HEK293T (cell line): ENCODE data around the gene ALLC.

Experiments
- ARNT ChIP-seq: fragments of 450-650 bp; IDR thresholded peaks from 2 replicates; pipeline ENCODE4 v1.6.1; 2017; ENCODE audit warnings: mild to moderate bottlenecking
- BHLHE40 ChIP-seq: fragments of 450-650 bp; IDR thresholded peaks from 2 replicates; pipeline ENCODE4 v1.6.1; 2016; ENCODE audit warnings: mild to moderate bottlenecking, moderate library complexity, borderline replicate concordance
- FOXA1 ChIP-seq: fragments of 450-650 bp; IDR thresholded peaks from 2 replicates; pipeline ENCODE4 v1.6.1; 2016; ENCODE audit warnings: mild to moderate bottlenecking
- FOXK2 ChIP-seq: fragments of 450-650 bp; IDR thresholded peaks from 2 replicates; pipeline ENCODE4 v1.6.1; 2016; ENCODE audit warnings: mild to moderate bottlenecking
- FOXM1 ChIP-seq: fragments of 450-650 bp; IDR thresholded peaks from 2 replicates; pipeline ENCODE4 v1.6.1; 2017; ENCODE audit warnings: mild to moderate bottlenecking, borderline replicate concordance
- HDGF ChIP-seq: fragments of 450-650 bp; IDR thresholded peaks from 2 replicates; pipeline ENCODE4 v1.6.1; 2017; ENCODE audit warnings: antibody characterized with exemption, borderline replicate concordance
- L3MBTL2 ChIP-seq: fragments of 450-650 bp; conservative IDR thresholded peaks from 2 replicates; pipeline ENCODE4 v1.6.1; 2016; ENCODE audit warnings: mild to moderate bottlenecking
- LEF1 ChIP-seq: fragments of 450-650 bp; IDR thresholded peaks from 2 replicates; pipeline ENCODE4 v1.6.1; 2017; ENCODE audit warnings: mild to moderate bottlenecking, borderline replicate concordance
- NFRKB ChIP-seq: fragments of 450-650 bp; IDR thresholded peaks from 2 replicates; pipeline ENCODE4 v1.6.1; 2016; ENCODE audit warnings: mild to moderate bottlenecking, moderate library complexity
- PKNOX1 ChIP-seq: fragments of 450-650 bp; IDR thresholded peaks from 2 replicates; pipeline ENCODE4 v1.6.1; 2016
- SP1 ChIP-seq: fragments of 450-650 bp; IDR thresholded peaks from 2 replicates; pipeline ENCODE4 v1.6.1; 2017
- SUZ12 ChIP-seq: fragments of 450-650 bp; IDR thresholded peaks from 2 replicates; pipeline ENCODE4 v1.6.1; 2016; ENCODE audit warnings: mild to moderate bottlenecking
- TARDBP ChIP-seq: fragments of 450-650 bp; IDR thresholded peaks from 2 replicates; pipeline ENCODE4 v1.6.1; 2016
- ZNF384 ChIP-seq: fragments of 450-650 bp; IDR thresholded peaks from 2 replicates; pipeline ENCODE4 v1.6.1; 2016

- TF ChIP-seq FOXM1 (no peak), BHLHE40 (no peak), ARNT (no peak), TARDBP (no peak), SP1 (no peak), SUZ12 (no peak), NFRKB (no peak), ZNF384 (no peak), L3MBTL2 (no peak), LEF1 (no peak), PKNOX1 (no peak), HDGF (no peak), FOXK2 (no peak), FOXA1 (no peak)
Measured at GRCh38 chr2:3641181-3641580, 16.8 kb upstream of the ALLC start.
